HG03045 (cell line): ENCODE results near the gene HBG2.
"Not testable (repeated sequence)": the region's sequence is repeated elsewhere in the genome, so short reads cannot be mapped to it uniquely, and the experiment has no call there.

ENCODE experiments used
- ATAC-seq: cut with Tn5 transposase; IDR thresholded peaks from one replicate; pipeline ENCODE4 v1.9.1; 2021; ENCODE audit warnings: mild to moderate bottlenecking, moderate library complexity; ENCODE audit not compliant: unreplicated experiment

HBG2 gene

GRCh38 chr11:5282628-5283027 is 28.0 kb upstream of the HBG2 start:
- ATAC-seq: no peak

GRCh38 chr11:5281596-5281995 is 27.0 kb upstream of the HBG2 start:
- no peak for ATAC-seq

GRCh38 chr11:5280582-5281102 is 26.1 kb upstream of the HBG2 start:
- peak; percentile 96 for ATAC-seq

- ATAC-seq: no peak
Observed at GRCh38 chr11:5279471-5280090, 25.0 kb upstream of the HBG2 start.

- no peak for ATAC-seq
Observed at GRCh38 chr11:5277807-5278382, 23.3 kb upstream of the HBG2 start.

GRCh38 chr11:5276697-5277096 is 22.1 kb upstream of the HBG2 start:
- no peak for ATAC-seq

GRCh38 chr11:5275369-5276110 is 21.0 kb upstream of the HBG2 start:
- ATAC-seq: no peak

- ATAC-seq: no peak
Observed at GRCh38 chr11:5274395-5274794, 19.8 kb upstream of the HBG2 start.

- no peak for ATAC-seq
Observed at GRCh38 chr11:5272395-5273017, 17.9 kb upstream of the HBG2 start.

GRCh38 chr11:5269715-5270147 is 15.2 kb upstream of the HBG2 start, which contains the start of gene HBE1:
HBE1 (minus strand) TSS chr11:5269945; CDS start chr11:5269890, 55 bp downstream.
- no peak for ATAC-seq

- no peak for ATAC-seq
Observed at GRCh38 chr11:5267033-5267563, 12.5 kb upstream of the HBG2 start.

GRCh38 chr11:5266609-5267008 is 12.0 kb upstream of the HBG2 start:
- no peak for ATAC-seq

GRCh38 chr11:5265832-5266231 is 11.3 kb upstream of the HBG2 start:
- ATAC-seq: no peak

GRCh38 chr11:5258543-5259262 is 4.1 kb upstream of the HBG2 start:
- ATAC-seq: no peak

GRCh38 chr11:5257296-5257695 is 2.7 kb upstream of the HBG2 start:
- ATAC-seq: no peak

GRCh38 chr11:5254023-5254422 is 558 bp downstream of the HBG2 start:
- ATAC-seq: not testable (repeated sequence)

GRCh38 chr11:5253440-5253839 is 1.1 kb downstream of the HBG2 start:
- not testable (repeated sequence) for ATAC-seq

- no peak for ATAC-seq
Observed at GRCh38 chr11:5252919-5253265, 1.7 kb downstream of the HBG2 start.

GRCh38 chr11:5252192-5252918 is 2.2 kb downstream of the HBG2 start:
- no peak for ATAC-seq

GRCh38 chr11:5251746-5252145 is 2.8 kb downstream of the HBG2 start:
- ATAC-seq: no peak
